Chondrocyte (in vitro differentiated cells): ENCODE data around the gene LMF1. TPM values are rescaled to one million over a fixed set of nuclear protein-coding genes. Genes with fewer than 3 reads are reported as not detected.

ENCODE experiments used
- DNase-seq: peaks from one replicate; pipeline ENCODE4 v3.0.0; 2021; ENCODE audit warnings: mixed read lengths, low spot score
- H3K27ac Mint-ChIP-seq: one replicate; pipeline ENCODE4 v1.8.0; 2021; ENCODE audit warnings: mild to moderate bottlenecking, moderate library complexity, mixed read lengths; ENCODE audit not compliant: unreplicated experiment
- H3K27me3 Mint-ChIP-seq: 2 replicates; pipeline ENCODE4 v1.8.0; 2021; ENCODE audit warnings: low read depth, mixed read lengths
- H3K36me3 Mint-ChIP-seq: 2 replicates; pipeline ENCODE4 v1.8.0; 2021; ENCODE audit warnings: low read depth, mixed read lengths
- H3K4me1 Mint-ChIP-seq: 2 replicates; pipeline ENCODE4 v1.8.0; 2021; ENCODE audit warnings: low read depth, mild to moderate bottlenecking, mixed read lengths
- H3K4me3 Mint-ChIP-seq: one replicate; pipeline ENCODE4 v1.8.0; 2021; ENCODE audit warnings: mild to moderate bottlenecking, moderate library complexity, mixed read lengths; ENCODE audit not compliant: unreplicated experiment
- H3K9me3 Mint-ChIP-seq: 2 replicates; pipeline ENCODE4 v1.8.0; 2021; ENCODE audit warnings: low read depth, mixed read lengths
- CTCF ChIP-seq: fragments of 200-600 bp; sonication (generic); IDR thresholded peaks from 2 replicates; pipeline ENCODE4 v1.5.0; 2021; ENCODE audit warnings: antibody characterized with exemption, mild to moderate bottlenecking, moderate library complexity
- total RNA-seq: library from RNA; stranded (reverse); gene quantifications from 3 replicates; pipeline ENCODE4 v1.2.1, GENCODE V29; 2021

LMF1 gene
- total RNA-seq, 1 donor from 2014 or later = 21.6 TPM

GRCh38 chr16:815861-816260 is 154.9 kb downstream of the LMF1 start:
- H3K4me1 Mint-ChIP-seq = peaks cover 11% of the 10 kb centered on the region
- H3K9me3 Mint-ChIP-seq = peaks cover 3% of the 10 kb centered on the region
- H3K4me3 Mint-ChIP-seq = no peak overlapping the region
- H3K27ac Mint-ChIP-seq = no peak overlapping the region
- no peak for DNase-seq
- TF ChIP-seq CTCF = no peak
- H3K36me3 Mint-ChIP-seq = no peaks in the 10 kb centered on the region
- peaks cover 12% of the 10 kb centered on the region for H3K27me3 Mint-ChIP-seq

- peaks cover 11% of the 10 kb centered on the region for H3K4me1 Mint-ChIP-seq
- H3K27ac Mint-ChIP-seq = peak overlapping the region; percentile 77
- peaks cover 3% of the 10 kb centered on the region for H3K9me3 Mint-ChIP-seq
- peaks cover 10% of the 10 kb centered on the region for H3K27me3 Mint-ChIP-seq
- no peaks in the 10 kb centered on the region for H3K36me3 Mint-ChIP-seq
- TF ChIP-seq CTCF = no peak
- DNase-seq = no peak
- no peak overlapping the region for H3K4me3 Mint-ChIP-seq
Observed at GRCh38 chr16:814974-815373, 155.8 kb downstream of the LMF1 start.

GRCh38 chr16:813916-814412 is 156.8 kb downstream of the LMF1 start:
- Mint-ChIP-seq H3K36me3 (no peaks in the 10 kb centered on the region), H3K27ac (no peak overlapping the region), H3K27me3 (peaks cover 13% of the 10 kb centered on the region), H3K9me3 (peaks cover 3% of the 10 kb centered on the region), H3K4me1 (peaks cover 11% of the 10 kb centered on the region), H3K4me3 (no peak overlapping the region)
- no peak for DNase-seq
- peak; percentile 1 for TF ChIP-seq CTCF

GRCh38 chr16:813204-813915 is 157.4 kb downstream of the LMF1 start:
- TF ChIP-seq CTCF = peak; percentile 87
- H3K27ac Mint-ChIP-seq = no peak overlapping the region
- no peaks in the 10 kb centered on the region for H3K36me3 Mint-ChIP-seq
- H3K4me3 Mint-ChIP-seq = peak overlapping the region; percentile 39
- peaks cover 3% of the 10 kb centered on the region for H3K9me3 Mint-ChIP-seq
- H3K27me3 Mint-ChIP-seq = peaks cover 16% of the 10 kb centered on the region
- peaks cover 14% of the 10 kb centered on the region for H3K4me1 Mint-ChIP-seq
- no peak for DNase-seq

GRCh38 chr16:808085-808386 is 162.7 kb downstream of the LMF1 start:
- peak overlapping the region; percentile 92 for H3K4me3 Mint-ChIP-seq
- H3K27ac Mint-ChIP-seq = peak overlapping the region; percentile 85
- no peak for TF ChIP-seq CTCF
- H3K9me3 Mint-ChIP-seq = peaks cover 3% of the 10 kb centered on the region
- peaks cover 8% of the 10 kb centered on the region for H3K4me1 Mint-ChIP-seq
- H3K27me3 Mint-ChIP-seq = peaks cover 32% of the 10 kb centered on the region
- H3K36me3 Mint-ChIP-seq = no peaks in the 10 kb centered on the region
- no peak for DNase-seq
